HepG2 (cell line): ENCODE data around the gene GGA1. TPM values are rescaled to one million over a fixed set of nuclear protein-coding genes. Genes with fewer than 3 reads are reported as not detected.

Experiments used
- ARID4A ChIP-seq: sonication (generic); formaldehyde crosslinking; IDR thresholded peaks from 2 replicates; pipeline ENCODE4 v1.5.0; 2020; ENCODE audit warnings: mild to moderate bottlenecking, missing genetic modification reagents, borderline replicate concordance
- ATAD3A ChIP-seq: sonication (generic); formaldehyde crosslinking; IDR thresholded peaks from 2 replicates; pipeline ENCODE4 v1.4.0; 2020; ENCODE audit warnings: missing genetic modification reagents
- GMEB2 ChIP-seq: IDR thresholded peaks from 2 replicates; pipeline ENCODE4 v1.6.1; 2016; ENCODE audit warnings: missing biosample characterization, missing genetic modification reagents, low read depth
- HNF4A ChIP-seq: sonication (generic); formaldehyde crosslinking; IDR thresholded peaks from 2 replicates; pipeline ENCODE4 v1.4.0; 2020; ENCODE audit warnings: missing genetic modification reagents
- JUND ChIP-seq: sonication (generic); formaldehyde crosslinking; IDR thresholded peaks from 2 replicates; pipeline ENCODE4 v1.8.0; 2022; ENCODE audit warnings: mild to moderate bottlenecking, missing genetic modification reagents
- KLF12 ChIP-seq: sonication (generic); formaldehyde crosslinking; IDR thresholded peaks from 2 replicates; pipeline ENCODE4 v1.4.0; 2020; ENCODE audit warnings: missing genetic modification reagents, borderline replicate concordance
- MTA3 ChIP-seq: sonication (generic); formaldehyde crosslinking; IDR thresholded peaks from 2 replicates; pipeline ENCODE4 v1.4.0; 2020; ENCODE audit warnings: missing genetic modification reagents
- MTF1 ChIP-seq: sonication (generic); formaldehyde crosslinking; IDR thresholded peaks from 2 replicates; pipeline ENCODE4 v1.5.0; 2020; ENCODE audit warnings: missing genetic modification reagents
- NAIF1 ChIP-seq: sonication (generic); formaldehyde crosslinking; IDR thresholded peaks from 2 replicates; pipeline ENCODE4 v1.5.0; 2020; ENCODE audit warnings: mild to moderate bottlenecking, missing genetic modification reagents, borderline replicate concordance
- RCOR2 ChIP-seq: IDR thresholded peaks from 2 replicates; pipeline ENCODE4 v1.6.1; 2016; ENCODE audit warnings: missing biosample characterization, missing genetic modification reagents
- RERE ChIP-seq: IDR thresholded peaks from 2 replicates; pipeline ENCODE4 v1.6.1; 2016; ENCODE audit warnings: low read depth, missing genetic modification reagents, missing compliant biosample characterization
- SATB2 ChIP-seq: sonication (generic); formaldehyde crosslinking; IDR thresholded peaks from 2 replicates; pipeline ENCODE4 v1.5.0; 2020; ENCODE audit warnings: missing genetic modification reagents
- SOX5 ChIP-seq: IDR thresholded peaks from 2 replicates; pipeline ENCODE4 v1.6.1; 2016; ENCODE audit warnings: borderline replicate concordance
- ZMYM2 ChIP-seq: sonication (generic); formaldehyde crosslinking; IDR thresholded peaks from 2 replicates; pipeline ENCODE4 v1.8.0; 2022; ENCODE audit warnings: mild to moderate bottlenecking, missing genetic modification reagents
- ZNF256 ChIP-seq: sonication (generic); formaldehyde crosslinking; conservative IDR thresholded peaks from 2 replicates; pipeline ENCODE4 v1.4.0; 2020; ENCODE audit warnings: missing genetic modification reagents
- ZNF615 ChIP-seq: sonication (generic); formaldehyde crosslinking; IDR thresholded peaks from 2 replicates; pipeline ENCODE4 v1.5.0; 2020; ENCODE audit warnings: mild to moderate bottlenecking, missing genetic modification reagents, borderline replicate concordance
- ZSCAN25 ChIP-seq: sonication (generic); formaldehyde crosslinking; IDR thresholded peaks from 2 replicates; pipeline ENCODE4 v1.8.0; 2022; ENCODE audit warnings: mild to moderate bottlenecking, missing genetic modification reagents
- polyA plus RNA-seq, 8 experiments: library from polyadenylated mRNA; depleted of rRNA in 3 of 8; stranded (reverse) in 7 of 8; unstranded in 1 of 8; fragments of >200 nt; fragmentation: Illumina TruSeq in 4 of 8; extraction: Trizol in 4 of 8; gene quantifications; 2 replicates each; pipeline versions ENCODE4 v1.2.1 to v1.2.3, GENCODE V29; 2011 to 2016; ENCODE audit warnings: low read depth in 4 of 8, missing spikeins in 1 of 8, mixed read lengths in 1 of 8; ENCODE audit not compliant: insufficient read depth in 1 of 8
- total RNA-seq, 5 experiments: library from RNA; depleted of rRNA; stranded (reverse); fragments of >200 nt; fragmentation: Illumina TruSeq; extraction: Trizol; gene quantifications; 2 replicates each; pipeline ENCODE4 v1.2.3, GENCODE V29; 2016; ENCODE audit warnings: low read depth in 1 of 5

GGA1 gene
- total and polyA plus RNA-seq, 2 of the 13 experiments (the other 11 are each of a cell fraction or from before 2014, with no cell fraction given) = 29.1 to 87.2 TPM

- no peak for TF ChIP-seq RERE (CRISPR knock-in tag)
- no peak for TF ChIP-seq ATAD3A
- peak; percentile 54; the same call in 1 of the 2 replicates for TF ChIP-seq ZNF256
- TF ChIP-seq NAIF1 (CRISPR knock-in tag) = no peak
- TF ChIP-seq KLF12 (CRISPR knock-in tag) = peak; percentile 75; the same call in 1 of the 2 replicates
- TF ChIP-seq MTA3 = no peak
- TF ChIP-seq ZSCAN25 = no peak
- TF ChIP-seq JUND (CRISPR knock-in tag) = no peak; the same call in 1 of the 2 replicates
- peak; percentile 40; the same call in 1 of the 2 replicates for TF ChIP-seq RCOR2
- peak; percentile 47; the same call in 1 of the 2 replicates for TF ChIP-seq ZNF615
- no peak for TF ChIP-seq ZMYM2 (CRISPR knock-in tag)
- peak; percentile 75 for TF ChIP-seq GMEB2 (CRISPR knock-in tag)
- no peak for TF ChIP-seq MTF1 (CRISPR knock-in tag)
- TF ChIP-seq SATB2 (CRISPR knock-in tag) = peak; percentile 1
- peak; percentile 87 for TF ChIP-seq ARID4A (CRISPR knock-in tag)
- TF ChIP-seq HNF4A = no peak; the same call in 1 of the 2 replicates
- TF ChIP-seq SOX5 (CRISPR knock-in tag) = peak; percentile 24; the same call in 1 of the 2 replicates
Measured at GRCh38 chr22:37608477-37609239, at the start of gene GGA1 (continued).
